HEK293 (cell line): ENCODE results near the gene HLA-DPB1.
A peak's percentile ranks its signal among the peaks of the same experiment; 100 is the strongest.

Experiments
- CTCF ChIA-PET: fragments of 350-600 bp; formaldehyde crosslinking; extraction: SDS; loops from one replicate; lab custom pipeline; 2021; ENCODE audit warnings: antibody characterized with exemption; lab: Yijun Ruan, JAX
- POLR2A ChIA-PET: fragments of 300-600 bp; formaldehyde crosslinking; extraction: SDS; loops from one replicate; lab custom pipeline; 2020; ENCODE audit warnings: antibody characterized with exemption, inconsistent platforms; lab: Yijun Ruan, JAX
- H3K27ac ChIP-seq: fragments of 200-500 bp; sonication (Bioruptor generic); 2 replicates; pipeline ENCODE4 v1.5.1; 2014; ENCODE audit warnings: low read depth, low read length, control low read depth, inconsistent platforms; ENCODE audit errors: extremely low read depth
- H3K36me3 ChIP-seq, 2 experiments: fragments of 200-500 bp in 1 of 2; sonication (Bioruptor generic) in 1 of 2; 1 replicate in 1 of 2; 2 replicates in 1 of 2; pipeline ENCODE4 v1.5.1; 2014 to 2017; ENCODE audit warnings: inconsistent platforms in 2 of 2, low read length in 2 of 2; ENCODE audit not compliant: control insufficient read depth in 2 of 2, insufficient read depth in 1 of 2
- H3K4me1 ChIP-seq: fragments of 200-500 bp; sonication (Bioruptor generic); 2 replicates; pipeline ENCODE4 v1.5.1; 2014; ENCODE audit warnings: mild to moderate bottlenecking, low read length, inconsistent platforms; ENCODE audit not compliant: control insufficient read depth, insufficient read depth
- H3K4me3 ChIP-seq: 2 replicates; pipeline ENCODE4 v1.5.1; 2011; ENCODE audit warnings: low read depth, mild to moderate bottlenecking, control low read depth, low read length, moderate library complexity
- H3K9me3 ChIP-seq: fragments of 200-500 bp; sonication (Bioruptor generic); 2 replicates; pipeline ENCODE4 v1.5.1; 2014; ENCODE audit warnings: low read depth, low read length, inconsistent platforms; ENCODE audit not compliant: control insufficient read depth, insufficient read depth
- GFI1B ChIP-seq: fragments of 450-650 bp; formaldehyde crosslinking; IDR thresholded peaks from 2 replicates; pipeline ENCODE4 v1.5.1; 2016; ENCODE audit warnings: missing biosample characterization, missing genetic modification characterization
- MEIS1 ChIP-seq: sonication (generic); formaldehyde crosslinking; IDR thresholded peaks from 2 replicates; pipeline ENCODE4 v1.8.1; 2022; ENCODE audit warnings: missing genetic modification reagents, mild to moderate bottlenecking, borderline replicate concordance
- WT1 ChIP-seq: fragments of 450-650 bp; formaldehyde crosslinking; IDR thresholded peaks from 2 replicates; pipeline ENCODE4 v1.5.1; 2016; ENCODE audit warnings: missing biosample characterization, missing genetic modification characterization
- ZBTB17 ChIP-seq: fragments of 450-650 bp; formaldehyde crosslinking; IDR thresholded peaks from 2 replicates; pipeline ENCODE4 v1.5.1; 2016; ENCODE audit warnings: missing biosample characterization, missing genetic modification characterization
- ZEB2 ChIP-seq: fragments of 450-650 bp; formaldehyde crosslinking; IDR thresholded peaks from 2 replicates; pipeline ENCODE4 v1.5.1; 2016; ENCODE audit warnings: missing biosample characterization, missing genetic modification characterization
- ZFP41 ChIP-seq: fragments of 450-650 bp; formaldehyde crosslinking; IDR thresholded peaks from 2 replicates; pipeline ENCODE4 v1.5.1; 2016; ENCODE audit warnings: missing biosample characterization, missing genetic modification characterization, borderline replicate concordance
- ZNF341 ChIP-seq: fragments of 450-650 bp; formaldehyde crosslinking; IDR thresholded peaks from 2 replicates; pipeline ENCODE4; 2016; ENCODE audit warnings: low read depth, missing biosample characterization, missing genetic modification characterization
- ZNF426 ChIP-seq: fragments of 450-650 bp; formaldehyde crosslinking; IDR thresholded peaks from 2 replicates; pipeline ENCODE4 v1.5.1; 2017; ENCODE audit warnings: missing biosample characterization, missing genetic modification characterization, mild to moderate bottlenecking, inconsistent platforms, moderate library complexity
- ZNF621 ChIP-seq: fragments of 450-650 bp; formaldehyde crosslinking; IDR thresholded peaks from 2 replicates; pipeline ENCODE4 v1.5.1; 2017; ENCODE audit warnings: missing biosample characterization, missing genetic modification characterization
- ZNF624 ChIP-seq: fragments of 450-650 bp; formaldehyde crosslinking; IDR thresholded peaks from 2 replicates; pipeline ENCODE4 v1.5.1; 2017; ENCODE audit warnings: missing biosample characterization, missing genetic modification characterization
- ZNF677 ChIP-seq: fragments of 450-650 bp; IDR thresholded peaks from 2 replicates; pipeline ENCODE4 v1.5.0; 2018; ENCODE audit warnings: missing biosample characterization, mild to moderate bottlenecking, missing genetic modification characterization, moderate library complexity
- TF ChIP-seq, protein P1 (sequence below): fragments of 450-650 bp; formaldehyde crosslinking; IDR thresholded peaks from 2 replicates; pipeline ENCODE4 v1.5.1; 2016; ENCODE audit warnings: missing biosample characterization, missing genetic modification characterization
- TF ChIP-seq, protein P2 (sequence below): fragments of 450-650 bp; formaldehyde crosslinking; IDR thresholded peaks from 2 replicates; pipeline ENCODE4 v1.5.1; 2017; ENCODE audit warnings: missing biosample characterization, missing genetic modification characterization
- TF ChIP-seq, protein P3 (sequence below): fragments of 450-650 bp; formaldehyde crosslinking; IDR thresholded peaks from 2 replicates; pipeline ENCODE4 v1.5.1; 2016; ENCODE audit warnings: missing biosample characterization, missing genetic modification characterization

HLA-DPB1 gene

DNA sequence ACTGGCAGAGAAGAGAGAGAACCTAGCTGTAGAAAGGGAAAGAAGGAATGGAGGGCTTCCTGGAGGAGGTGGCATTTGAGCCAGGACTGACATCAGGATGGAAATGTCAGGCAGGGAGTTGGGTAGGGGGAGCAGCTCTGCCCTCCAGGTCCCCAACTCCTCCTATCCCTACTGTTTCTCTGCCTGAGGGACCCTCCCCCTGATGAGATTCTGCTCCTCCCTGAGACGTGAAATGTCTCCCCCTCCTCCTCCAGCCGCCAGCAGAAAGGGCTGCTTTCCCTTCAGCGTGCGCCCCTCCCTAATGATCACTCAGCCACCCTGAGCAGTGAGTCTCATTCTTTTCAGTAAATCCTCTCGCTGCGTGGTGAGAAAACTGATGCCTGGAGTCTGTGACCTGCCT lies 40.6 kb downstream of the HLA-DPB1 start:
- TF ChIP-seq ZNF341 (tag by site-specific recombination) (peak; percentile 35; the same call in 1 of the 2 replicates), ZNF677 (tag by site-specific recombination) (no peak), WT1 (tag by site-specific recombination) (no peak)
- no peak overlapping the region for H3K4me3 ChIP-seq
- H3K4me1 ChIP-seq: no peaks in the 10 kb centered on the region
- POLR2A ChIA-PET: no interaction called here
- H3K9me3 ChIP-seq: no peaks in the 10 kb centered on the region
- no peak overlapping the region for H3K27ac ChIP-seq
- CTCF ChIA-PET: interaction anchor here (0.6 to 6.7 kb wide), 14 partner anchors 9 to 172 kb away, joined by 3 to 77 read pairs (median 6); partner anchors contain the start of gene WDR46
- no peaks in the 10 kb centered on the region for H3K36me3 ChIP-seq

DNA sequence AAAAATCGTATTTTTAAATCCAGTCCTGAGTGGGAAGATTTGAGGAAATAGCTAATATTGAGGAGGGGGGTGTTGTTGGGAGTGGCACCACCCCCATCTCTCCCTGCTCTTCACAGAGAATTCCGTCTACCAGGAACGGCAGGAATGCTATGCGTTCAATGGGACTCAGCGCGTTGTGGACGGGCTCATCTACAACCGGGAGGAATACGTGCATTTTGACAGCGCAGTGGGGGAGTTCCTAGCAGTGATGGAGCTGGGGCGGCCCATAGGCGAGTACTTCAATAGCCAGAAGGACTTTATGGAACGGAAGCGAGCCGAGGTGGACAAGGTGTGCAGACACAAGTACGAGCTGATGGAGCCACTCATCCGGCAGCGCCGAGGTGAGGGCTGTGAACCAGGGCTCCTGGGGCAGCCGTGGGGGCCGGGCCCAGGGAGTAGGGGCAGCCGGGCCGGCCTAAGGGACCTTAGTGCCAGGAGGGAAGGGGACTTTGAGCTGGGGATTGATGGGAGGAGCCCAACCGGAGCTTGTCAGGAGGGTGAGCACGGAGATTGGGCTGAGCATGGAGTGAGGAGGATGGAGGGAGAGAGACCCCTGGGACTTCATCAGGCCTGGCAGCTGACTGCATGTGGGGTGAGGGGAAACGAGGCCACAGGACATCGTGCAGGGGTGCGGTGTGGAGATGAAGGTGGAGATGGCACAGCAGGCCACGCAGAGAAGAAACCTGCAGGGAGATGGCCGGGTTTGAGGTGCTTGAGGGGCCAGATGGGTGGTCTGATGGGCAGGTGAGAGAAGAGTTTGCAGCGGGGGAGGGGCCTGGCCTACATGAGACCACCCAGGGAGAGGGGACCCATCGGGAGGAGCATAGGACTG lies 41.3 kb downstream of the HLA-DPB1 start:
- ChIA-PET POLR2A (no interaction called here), CTCF (interaction anchor here (0.6 to 6.7 kb wide), 16 partner anchors 8 to 172 kb away, joined by 3 to 77 read pairs (median 6); partner anchors contain the start of gene WDR46)
- Histone ChIP-seq H3K4me3 (no peak overlapping the region), H3K9me3 (no peaks in the 10 kb centered on the region), H3K36me3 (no peaks in the 10 kb centered on the region), H3K27ac (no peak overlapping the region), H3K4me1 (no peaks in the 10 kb centered on the region)
- TF ChIP-seq ZBTB17 (tag by site-specific recombination) (no peak), GFI1B (tag by site-specific recombination) (no peak), ZNF621 (tag by site-specific recombination) (no peak), MEIS1 (no peak), ZFP41 (tag by site-specific recombination) (no peak), ZNF624 (tag by site-specific recombination) (no peak), ZNF426 (tag by site-specific recombination) (no peak)
- TF ChIP-seq, protein P1, sequence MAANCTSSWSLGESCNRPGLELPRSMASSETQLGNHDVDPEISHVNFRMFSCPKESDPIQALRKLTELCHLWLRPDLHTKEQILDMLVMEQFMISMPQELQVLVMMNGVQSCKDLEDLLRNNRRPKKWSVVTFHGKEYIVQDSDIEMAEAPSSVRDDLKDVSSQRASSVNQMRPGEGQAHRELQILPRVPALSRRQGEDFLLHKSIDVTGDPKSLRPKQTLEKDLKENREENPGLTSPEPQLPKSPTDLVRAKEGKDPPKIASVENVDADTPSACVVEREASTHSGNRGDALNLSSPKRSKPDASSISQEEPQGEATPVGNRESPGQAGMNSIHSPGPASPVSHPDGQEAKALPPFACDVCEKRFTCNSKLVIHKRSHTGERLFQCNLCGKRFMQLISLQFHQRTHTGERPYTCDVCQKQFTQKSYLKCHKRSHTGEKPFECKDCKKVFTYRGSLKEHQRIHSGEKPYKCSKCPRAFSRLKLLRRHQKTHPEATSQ (tag by site-specific recombination): no peak
- TF ChIP-seq, protein P2, sequence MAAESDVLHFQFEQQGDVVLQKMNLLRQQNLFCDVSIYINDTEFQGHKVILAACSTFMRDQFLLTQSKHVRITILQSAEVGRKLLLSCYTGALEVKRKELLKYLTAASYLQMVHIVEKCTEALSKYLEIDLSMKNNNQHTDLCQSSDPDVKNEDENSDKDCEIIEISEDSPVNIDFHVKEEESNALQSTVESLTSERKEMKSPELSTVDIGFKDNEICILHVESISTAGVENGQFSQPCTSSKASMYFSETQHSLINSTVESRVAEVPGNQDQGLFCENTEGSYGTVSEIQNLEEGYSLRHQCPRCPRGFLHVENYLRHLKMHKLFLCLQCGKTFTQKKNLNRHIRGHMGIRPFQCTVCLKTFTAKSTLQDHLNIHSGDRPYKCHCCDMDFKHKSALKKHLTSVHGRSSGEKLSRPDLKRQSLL (tag by site-specific recombination): no peak

DNA sequence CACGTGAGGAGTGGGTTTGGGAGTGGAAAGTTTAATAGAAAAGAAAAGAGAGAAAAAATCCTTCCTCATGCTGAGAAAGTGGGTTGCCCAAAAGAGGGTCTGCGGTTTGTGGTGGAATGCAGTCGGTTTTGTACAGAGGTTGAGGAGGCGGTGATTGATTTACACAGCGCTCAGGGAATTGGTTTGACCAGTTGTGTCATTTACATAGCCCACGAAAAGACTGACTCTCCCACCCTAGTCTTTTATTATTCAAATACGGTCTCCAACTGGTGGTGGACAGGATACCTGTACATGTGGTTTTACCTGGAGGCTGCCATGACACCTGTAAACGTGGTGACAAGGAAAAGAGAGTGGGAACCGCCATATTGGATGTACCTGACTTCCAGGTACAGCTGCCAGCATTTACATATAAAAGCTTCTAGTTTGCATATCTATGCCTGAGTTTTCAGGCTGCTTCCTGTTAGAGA lies 42.1 kb downstream of the HLA-DPB1 start:
- no peak for TF ChIP-seq ZEB2 (tag by site-specific recombination)
- TF ChIP-seq, protein P3, sequence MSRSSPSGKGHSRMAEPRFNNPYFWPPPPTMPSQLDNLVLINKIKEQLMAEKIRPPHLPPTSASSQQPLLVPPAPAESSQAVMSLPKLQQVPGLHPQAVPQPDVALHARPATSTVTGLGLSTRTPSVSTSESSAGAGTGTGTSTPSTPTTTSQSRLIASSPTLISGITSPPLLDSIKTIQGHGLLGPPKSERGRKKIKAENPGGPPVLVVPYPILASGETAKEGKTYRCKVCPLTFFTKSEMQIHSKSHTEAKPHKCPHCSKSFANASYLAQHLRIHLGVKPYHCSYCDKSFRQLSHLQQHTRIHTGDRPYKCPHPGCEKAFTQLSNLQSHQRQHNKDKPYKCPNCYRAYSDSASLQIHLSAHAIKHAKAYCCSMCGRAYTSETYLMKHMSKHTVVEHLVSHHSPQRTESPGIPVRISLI (tag by site-specific recombination): no peak
- no peaks in the 10 kb centered on the region for H3K9me3 ChIP-seq
- H3K4me3 ChIP-seq: no peak overlapping the region
- no peak overlapping the region for H3K27ac ChIP-seq
- ChIA-PET POLR2A (no interaction called here), CTCF (interaction anchor here (0.6 to 6.7 kb wide), 12 partner anchors 7 to 994 kb away, joined by 3 to 77 read pairs (median 4); no protein-coding TSS in a partner anchor)
- H3K36me3 ChIP-seq: no peaks in the 10 kb centered on the region
- H3K4me1 ChIP-seq: no peaks in the 10 kb centered on the region
